ENCODE results near the gene FAM187B. TPM values are rescaled to one million over a fixed set of nuclear protein-coding genes. Genes with fewer than 3 reads are reported as not detected.

Gene FAM187B
- polyA plus RNA-seq, 1 of the 3 experiments (the other 2 are of a cell fraction) = not detected

GRCh38 chr19:35256566-35256965 lies 28.0 kb upstream of the FAM187B start:
- CTCF ChIA-PET = interaction anchor here (0.8 kb wide), 1 partner anchor 190 kb away, joined by 3 read pairs; no protein-coding TSS in a partner anchor
- H2AFZ ChIP-seq (ENCODE audit: low read depth) = no peak overlapping the region
- no peak overlapping the region for H3K4me2 ChIP-seq
- H3K36me3 ChIP-seq (replicated peaks in 1 of 2; ENCODE audit: control insufficient read depth in 1 of 2, insufficient read depth in 2 of 2, low read length in 1 of 2) = no peaks in the 10 kb centered on the region
- no peaks in the 10 kb centered on the region for H4K20me1 ChIP-seq (ENCODE audit: insufficient read depth)
- H3K27me3 ChIP-seq (ENCODE audit: insufficient read depth) = peaks cover 31% of the 10 kb centered on the region; the same call in 1 of the 2 replicates
- no peaks in the 10 kb centered on the region for H3F3A ChIP-seq (replicated peaks; ENCODE audit: insufficient read depth)
- TF ChIP-seq EZH2phosphoT487 (IDR thresholded peaks at IDR 0.05; ENCODE audit: borderline replicate concordance, low read depth) = no peak
- no peak for TF ChIP-seq TCF12 (IDR thresholded peaks at IDR 0.05)
- no peak for TF ChIP-seq TAF1 (IDR thresholded peaks at IDR 0.05; ENCODE audit: borderline replicate concordance, low read depth, low read length)
- no peak for TF ChIP-seq PBX3 (IDR thresholded peaks at IDR 0.05)
- no peak for TF ChIP-seq TEAD4 (IDR thresholded peaks at IDR 0.05; ENCODE audit: borderline replicate concordance, insufficient read depth)
- TF ChIP-seq RXRA (IDR thresholded peaks at IDR 0.05; ENCODE audit: borderline replicate concordance, low read depth) = no peak
- no peak for TF ChIP-seq ZBTB33 (IDR thresholded peaks at IDR 0.05; ENCODE audit: borderline replicate concordance, low read depth)
- TF ChIP-seq ELF1 (IDR thresholded peaks at IDR 0.05) = no peak
- no peak for TF ChIP-seq SIN3A (IDR thresholded peaks at IDR 0.05; ENCODE audit: borderline replicate concordance, low read depth, low read length)
- TF ChIP-seq IRF3 (IDR thresholded peaks at IDR 0.05; ENCODE audit: low read depth, low read length) = no peak
- no peak for TF ChIP-seq FOXJ3 (CRISPR knock-in tag; IDR thresholded peaks at IDR 0.05)
- no peak for TF ChIP-seq JUND (IDR thresholded peaks at IDR 0.05)
- TF ChIP-seq CTCF (IDR thresholded peaks at IDR 0.05) = no peak
- no peak for TF ChIP-seq EP300 (IDR thresholded peaks at IDR 0.05; ENCODE audit: borderline replicate concordance in 1 of 2, low read depth in 1 of 2, low read length in 1 of 2)
- no peak for TF ChIP-seq FOXM1 (IDR thresholded peaks at IDR 0.05; ENCODE audit: low read depth)
- no peak for TF ChIP-seq RAD21 (IDR thresholded peaks at IDR 0.05; ENCODE audit: low read length)
- TF ChIP-seq NRF1 (IDR thresholded peaks at IDR 0.05; ENCODE audit: low read depth, low read length) = no peak
- no peak for TF ChIP-seq USF1 (IDR thresholded peaks at IDR 0.05; ENCODE audit: borderline replicate concordance, low read depth)
- POLR2A ChIA-PET = interaction anchor here (0.6 kb wide), 1 partner anchor 303 kb away, joined by 4 read pairs; no protein-coding TSS in a partner anchor
- H3K9ac ChIP-seq = no peak overlapping the region
- no peak overlapping the region for H3K27ac ChIP-seq (ENCODE audit: low read depth in 2 of 2, low read length in 1 of 2)
- H3K9me2 ChIP-seq = no peaks in the 10 kb centered on the region
- WGBS (ENCODE audit: low lambda C conversion rate) = 3% methylated on average over 2 of the region's 2 CpGs
- DNase-seq = no peak
- H3K4me3 ChIP-seq (ENCODE audit: low read depth in 2 of 2, low read length in 1 of 2) = no peak overlapping the region
- H3K4me1 ChIP-seq (ENCODE audit: control insufficient read depth in 1 of 2, insufficient read depth in 2 of 2, low read depth in 1 of 2, low read length in 1 of 2) = peaks cover 0 to under 1% of the 10 kb centered on the region in 2 experiments; a peak in 1 of 4 replicates
- H3K9me3 ChIP-seq = no peaks in the 10 kb centered on the region
- H3K79me2 ChIP-seq (ENCODE audit: insufficient read depth) = no peaks in the 10 kb centered on the region
